SK-N-MC (cell line): ENCODE measurements around the gene ULK2.

ENCODE experiments used
- EZH2 ChIP-seq: fragments of 200-600 bp; sonication (generic); IDR thresholded peaks from one replicate; pipeline ENCODE4 v1.6.1; 2017; ENCODE audit warnings: antibody characterized with exemption
- FOXP2 ChIP-seq: optimal IDR thresholded peaks from 2 replicates; pipeline ENCODE3; 2011; ENCODE audit warnings: mild to moderate bottlenecking, moderate library complexity; ENCODE audit not compliant: insufficient read depth; ENCODE audit errors: extremely low read length, control extremely low read depth
- POLR2AphosphoS5 ChIP-seq: IDR thresholded peaks from 2 replicates; pipeline ENCODE4 v1.6.1; 2012; ENCODE audit warnings: mild to moderate bottlenecking, low read depth, low read length, borderline replicate concordance

DNA sequence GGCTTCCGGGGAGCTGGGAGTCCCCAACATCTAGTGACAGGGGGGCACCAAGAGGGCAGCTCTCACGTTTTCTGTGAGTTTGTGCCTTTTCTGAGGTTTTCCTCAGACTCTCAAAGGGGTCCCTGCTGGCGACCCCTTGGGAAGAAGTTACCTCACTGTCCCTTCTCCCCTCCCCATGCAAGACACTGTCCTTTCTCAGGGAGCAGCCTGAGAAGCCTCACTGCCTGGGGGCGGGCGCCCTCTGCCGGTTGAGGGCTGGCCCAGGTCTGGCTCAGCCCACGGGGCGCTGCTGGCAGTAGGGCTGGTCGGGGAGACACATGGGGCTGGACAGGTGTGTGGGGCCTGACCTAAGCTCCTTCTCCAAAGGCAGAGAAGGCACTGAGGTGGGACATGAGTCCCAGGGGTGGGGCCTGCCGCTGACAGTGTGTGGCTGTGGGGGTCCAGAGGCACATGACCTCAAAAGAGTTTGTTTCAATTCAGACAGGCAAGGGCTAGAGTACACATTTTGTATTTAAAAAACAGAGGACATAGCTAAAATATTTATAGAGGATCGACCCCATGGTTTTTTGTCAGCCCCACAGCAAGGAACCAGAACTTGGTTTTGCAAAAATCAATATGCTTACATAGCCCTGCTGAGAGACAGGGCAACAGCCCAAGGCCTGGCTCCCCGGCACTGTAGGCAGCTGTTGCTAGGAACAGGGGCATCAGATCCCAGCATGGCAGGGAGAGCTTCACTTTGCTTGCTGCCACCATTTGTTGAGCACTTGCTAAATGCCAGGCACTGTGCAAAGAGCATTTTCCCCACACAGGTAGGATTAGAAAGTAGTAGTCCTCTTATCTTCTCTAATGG, 101.1 kb downstream of the ULK2 start:
- TF ChIP-seq EZH2 (no peak), POLR2AphosphoS5 (no peak), FOXP2 (no peak)
